HG03571 (cell line): ENCODE results near the gene CA5A.
"Not testable (repeated sequence)": the region's sequence is repeated elsewhere in the genome, so short reads cannot be mapped to it uniquely, and the experiment has no call there.

Experiments
- ATAC-seq: cut with Tn5 transposase; IDR thresholded peaks from one replicate; pipeline ENCODE4 v1.9.1; 2021; ENCODE audit not compliant: unreplicated experiment

CA5A gene

GRCh38 chr16:87870418-87871291 is 65.7 kb downstream of the CA5A start:
- not testable (repeated sequence) for ATAC-seq

GRCh38 chr16:87869879-87870417 is 66.4 kb downstream of the CA5A start:
- not testable (repeated sequence) for ATAC-seq

- ATAC-seq = peak; percentile 68
These were observed 67.1 kb downstream of the CA5A start, which contains the start of gene SLC7A5 for GRCh38 chr16:87869061-87869878. Gene SLC7A5 (minus strand): TSS chr16:87869507. CDS start chr16:87869422, 85 bp downstream.

- ATAC-seq = not testable (repeated sequence)
These were observed 67.9 kb downstream of the CA5A start for GRCh38 chr16:87868254-87869029.

GRCh38 chr16:87865902-87866555 is 70.3 kb downstream of the CA5A start:
- ATAC-seq = not testable (repeated sequence)

- no peak for ATAC-seq
These were observed 71.9 kb downstream of the CA5A start for GRCh38 chr16:87864331-87864989.

GRCh38 chr16:87863327-87863635 is 73.0 kb downstream of the CA5A start:
- ATAC-seq = not testable (repeated sequence)

GRCh38 chr16:87862597-87863326 is 73.6 kb downstream of the CA5A start:
- not testable (repeated sequence) for ATAC-seq

GRCh38 chr16:87861300-87862099 is 74.8 kb downstream of the CA5A start:
- ATAC-seq = not testable (repeated sequence)

- ATAC-seq = no peak
These were observed 75.6 kb downstream of the CA5A start for GRCh38 chr16:87860553-87861299.

- not testable (repeated sequence) for ATAC-seq
These were observed 78.0 kb downstream of the CA5A start for GRCh38 chr16:87858151-87858993.

GRCh38 chr16:87856791-87857228 is 79.5 kb downstream of the CA5A start:
- no peak for ATAC-seq

- ATAC-seq = no peak
These were observed 80.2 kb downstream of the CA5A start for GRCh38 chr16:87855852-87856715.

GRCh38 chr16:87854907-87855683 is 81.2 kb downstream of the CA5A start:
- no peak for ATAC-seq
